IMR-90 (cell line): Measurements from ENCODE around the gene CTIF.

Experiments
- CTCF ChIP-seq: conservative IDR thresholded peaks from 2 replicates; pipeline ENCODE4 v1.5.1; 2012; ENCODE audit warnings: mild to moderate bottlenecking, low read depth, low read length, improper control_type of control experiment
- MAFK ChIP-seq: IDR thresholded peaks from 2 replicates; pipeline ENCODE4 v1.6.1; 2012; ENCODE audit warnings: low read depth, low read length, improper control_type of control experiment
- NFE2L2 ChIP-seq: fragments of 150-350 bp; IDR thresholded peaks from 2 replicates; pipeline ENCODE4 v1.6.1; 2016; ENCODE audit warnings: low read depth, mild to moderate bottlenecking, low read length
- POLR2A ChIP-seq: IDR thresholded peaks from 2 replicates; pipeline ENCODE4 v1.6.1; 2012; ENCODE audit warnings: mild to moderate bottlenecking, low read depth, low read length
- RAD21 ChIP-seq: IDR thresholded peaks from 2 replicates; pipeline ENCODE4 v1.6.1; 2012; ENCODE audit warnings: low read length, improper control_type of control experiment
- RCOR1 ChIP-seq: IDR thresholded peaks from 2 replicates; pipeline ENCODE4 v1.6.1; 2012; ENCODE audit warnings: mild to moderate bottlenecking, low read length, improper control_type of control experiment; ENCODE audit not compliant: insufficient replicate concordance
- RFX5 ChIP-seq: IDR thresholded peaks from 2 replicates; pipeline ENCODE4 v1.8.0; 2012; ENCODE audit warnings: low read depth, mild to moderate bottlenecking, low read length, moderate library complexity
- SMC3 ChIP-seq: fragments of 150-350 bp; IDR thresholded peaks from 2 replicates; pipeline ENCODE4 v1.6.1; 2016; ENCODE audit warnings: low read depth, mild to moderate bottlenecking, antibody characterized with exemption, low read length, moderate library complexity

GRCh38 chr18:48763719-48764100 is 224.9 kb downstream of the CTIF start:
- TF ChIP-seq CTCF = no peak
- TF ChIP-seq RAD21 = no peak
- no peak for TF ChIP-seq SMC3
- no peak for TF ChIP-seq RCOR1
- TF ChIP-seq POLR2A = no peak
- no peak for TF ChIP-seq MAFK
- TF ChIP-seq NFE2L2 = no peak
- TF ChIP-seq RFX5 = no peak
